ENCODE measurements around the gene RASA4B.
A peak's percentile ranks its signal among the peaks of the same experiment; 100 is the strongest.

Gene RASA4B

DNA sequence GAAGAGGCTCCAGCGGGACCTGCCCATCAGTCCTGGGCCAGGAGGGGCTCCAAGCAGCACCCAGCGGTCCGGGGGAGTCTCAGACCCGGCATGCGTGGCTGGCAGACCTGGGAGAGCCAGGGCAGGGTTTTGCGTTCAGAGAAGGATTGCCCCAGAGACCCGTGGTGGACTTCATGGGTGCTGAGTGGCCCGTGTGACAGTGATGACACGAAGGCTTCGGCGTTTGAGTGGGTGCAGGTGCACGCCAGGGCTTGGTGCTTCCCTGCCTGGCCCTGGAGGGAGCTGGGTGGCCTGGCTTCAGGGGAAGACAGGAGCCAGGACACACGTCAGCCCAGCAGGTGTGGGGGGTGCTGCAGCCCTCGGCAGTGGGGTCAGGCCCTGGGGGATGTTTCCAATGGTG is 70.3 kb downstream of the RASA4B start:
- peaks cover 19% of the 10 kb centered on the region for H3K36me3 ChIP-seq
- no peaks in the 10 kb centered on the region for H3K4me1 ChIP-seq
- no peak for DNase-seq
- no peaks in the 10 kb centered on the region for H3K9me3 ChIP-seq
- no peak overlapping the region for H3K4me3 ChIP-seq (ENCODE audit: low read depth, low read length)
- H3K27me3 ChIP-seq, result no peaks in the 10 kb centered on the region
- no peak for TF ChIP-seq CTCF (IDR thresholded peaks at IDR 0.05; ENCODE audit: low read depth, low read length)

- Histone ChIP-seq H3K4me1 (peaks cover 3% of the 10 kb centered on the region), H3K4me3 (ENCODE audit: low read depth, low read length) (no peak overlapping the region), H3K27me3 (no peaks in the 10 kb centered on the region), H3K36me3 (peaks cover 23% of the 10 kb centered on the region), H3K9me3 (no peaks in the 10 kb centered on the region)
- DNase-seq, result no peak
- no peak for TF ChIP-seq CTCF (IDR thresholded peaks at IDR 0.05; ENCODE audit: low read depth, low read length)
Measured at GRCh38 chr7:102446387-102447156, 71.0 kb downstream of the RASA4B start.

DNA sequence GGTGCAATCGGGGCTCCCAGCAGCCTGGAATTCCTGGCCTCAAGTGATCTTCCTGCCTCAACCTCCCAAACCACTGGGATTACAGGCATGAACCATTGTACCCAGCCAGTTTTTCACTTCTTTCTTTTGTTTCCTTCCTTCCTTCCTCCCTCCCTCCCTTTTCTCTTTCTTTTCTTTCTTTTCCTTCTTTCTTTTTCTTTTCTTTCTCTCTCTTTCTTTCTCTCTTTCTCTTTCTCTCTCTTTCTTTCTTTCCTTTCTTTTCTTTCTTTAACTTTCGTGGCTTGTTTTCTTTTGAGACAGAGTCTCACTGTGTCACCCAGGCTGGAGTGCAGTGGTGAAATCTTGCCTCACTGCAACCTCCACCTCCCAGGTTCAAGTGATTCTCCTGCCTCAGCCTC is 71.9 kb downstream of the RASA4B start:
- no peak for TF ChIP-seq CTCF (IDR thresholded peaks at IDR 0.05; ENCODE audit: low read depth, low read length)
- DNase-seq, result no peak
- Histone ChIP-seq H3K9me3 (no peaks in the 10 kb centered on the region), H3K4me1 (peaks cover 6% of the 10 kb centered on the region), H3K27me3 (no peaks in the 10 kb centered on the region), H3K4me3 (ENCODE audit: low read depth, low read length) (no peak overlapping the region), H3K36me3 (peaks cover 23% of the 10 kb centered on the region)

DNA sequence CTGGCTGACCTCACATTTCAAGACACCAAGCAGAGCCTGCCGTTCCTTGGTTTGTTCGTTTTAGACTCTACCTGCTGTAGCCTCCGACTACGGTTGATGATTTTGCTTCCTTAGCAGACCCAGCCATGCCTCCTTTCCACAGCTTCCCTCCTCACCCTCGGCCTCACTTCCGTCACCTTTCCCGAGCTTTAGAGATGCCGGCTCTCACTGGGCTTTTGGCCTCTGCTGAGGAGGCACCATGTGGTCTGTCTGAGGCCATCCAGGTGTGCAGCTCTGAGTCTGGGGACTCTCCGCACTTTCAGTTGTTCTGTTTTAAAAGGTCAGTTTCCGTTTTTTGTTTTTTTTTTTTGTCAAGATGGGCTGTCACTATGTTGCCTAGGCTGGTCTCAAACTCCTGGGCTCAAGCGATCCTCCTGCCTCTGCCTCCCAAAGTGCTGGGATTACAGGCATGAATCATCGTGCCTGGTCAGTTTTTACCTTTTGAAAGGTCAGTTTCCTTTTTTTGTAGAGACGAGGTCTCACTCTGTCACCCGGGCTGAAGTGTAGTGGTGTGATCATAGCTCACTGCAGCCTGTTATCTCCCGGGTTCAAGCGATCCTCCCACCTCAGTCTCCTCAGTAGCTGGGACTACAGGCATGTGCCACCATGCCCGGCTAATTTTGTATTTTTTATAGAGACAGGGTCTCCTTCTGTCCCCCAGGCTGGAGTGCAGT is 72.5 kb downstream of the RASA4B start:
- Histone ChIP-seq H3K4me3 (ENCODE audit: low read depth, low read length) (no peak overlapping the region), H3K9me3 (no peaks in the 10 kb centered on the region), H3K36me3 (peaks cover 23% of the 10 kb centered on the region), H3K4me1 (peaks cover 11% of the 10 kb centered on the region), H3K27me3 (no peaks in the 10 kb centered on the region)
- DNase-seq, result no peak
- no peak for TF ChIP-seq CTCF (IDR thresholded peaks at IDR 0.05; ENCODE audit: low read depth, low read length)

- no peak for TF ChIP-seq CTCF (IDR thresholded peaks at IDR 0.05; ENCODE audit: low read depth, low read length)
- DNase-seq, result peak; percentile 71
- Histone ChIP-seq H3K9me3 (no peaks in the 10 kb centered on the region), H3K4me3 (ENCODE audit: low read depth, low read length) (no peak overlapping the region), H3K27me3 (no peaks in the 10 kb centered on the region), H3K4me1 (peaks cover 15% of the 10 kb centered on the region), H3K36me3 (peaks cover 13% of the 10 kb centered on the region)
Measured at GRCh38 chr7:102439963-102440795, 77.4 kb downstream of the RASA4B start.

Measured in BE2C (cell line).